Measurements from ENCODE around the gene NAV1. TPM values are rescaled to one million over a fixed set of nuclear protein-coding genes. Genes with fewer than 3 reads are reported as not detected.
"Not testable (repeated sequence)": the region's sequence is repeated elsewhere in the genome, so short reads cannot be mapped to it uniquely, and the experiment has no call there.

NAV1 gene, protein sequence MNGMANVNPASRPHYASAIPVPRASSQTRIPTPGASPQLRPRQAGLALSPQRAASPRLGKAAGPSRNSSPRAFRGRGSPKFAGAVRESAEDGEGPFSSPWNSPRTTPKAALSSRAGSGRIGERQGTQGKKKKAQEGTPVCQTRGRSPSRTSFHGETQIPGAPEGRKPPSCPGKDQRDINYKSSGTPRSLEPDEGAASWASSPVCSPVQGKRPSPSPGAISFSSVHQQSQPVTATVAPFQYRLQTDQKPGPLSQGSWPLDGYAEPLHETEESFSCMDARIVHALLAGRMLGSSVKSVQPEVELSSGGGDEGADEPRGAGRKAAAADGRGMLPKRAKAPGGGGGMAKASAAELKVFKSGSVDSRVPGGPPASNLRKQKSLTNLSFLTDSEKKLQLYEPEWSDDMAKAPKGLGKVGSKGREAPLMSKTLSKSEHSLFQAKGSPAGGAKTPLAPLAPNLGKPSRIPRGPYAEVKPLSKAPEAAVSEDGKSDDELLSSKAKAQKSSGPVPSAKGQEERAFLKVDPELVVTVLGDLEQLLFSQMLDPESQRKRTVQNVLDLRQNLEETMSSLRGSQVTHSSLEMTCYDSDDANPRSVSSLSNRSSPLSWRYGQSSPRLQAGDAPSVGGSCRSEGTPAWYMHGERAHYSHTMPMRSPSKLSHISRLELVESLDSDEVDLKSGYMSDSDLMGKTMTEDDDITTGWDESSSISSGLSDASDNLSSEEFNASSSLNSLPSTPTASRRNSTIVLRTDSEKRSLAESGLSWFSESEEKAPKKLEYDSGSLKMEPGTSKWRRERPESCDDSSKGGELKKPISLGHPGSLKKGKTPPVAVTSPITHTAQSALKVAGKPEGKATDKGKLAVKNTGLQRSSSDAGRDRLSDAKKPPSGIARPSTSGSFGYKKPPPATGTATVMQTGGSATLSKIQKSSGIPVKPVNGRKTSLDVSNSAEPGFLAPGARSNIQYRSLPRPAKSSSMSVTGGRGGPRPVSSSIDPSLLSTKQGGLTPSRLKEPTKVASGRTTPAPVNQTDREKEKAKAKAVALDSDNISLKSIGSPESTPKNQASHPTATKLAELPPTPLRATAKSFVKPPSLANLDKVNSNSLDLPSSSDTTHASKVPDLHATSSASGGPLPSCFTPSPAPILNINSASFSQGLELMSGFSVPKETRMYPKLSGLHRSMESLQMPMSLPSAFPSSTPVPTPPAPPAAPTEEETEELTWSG (N-terminal part only)
- 10 to 100 TPM; 26.0 to 84.1 (median 67.6) TPM for total RNA-seq

DNA sequence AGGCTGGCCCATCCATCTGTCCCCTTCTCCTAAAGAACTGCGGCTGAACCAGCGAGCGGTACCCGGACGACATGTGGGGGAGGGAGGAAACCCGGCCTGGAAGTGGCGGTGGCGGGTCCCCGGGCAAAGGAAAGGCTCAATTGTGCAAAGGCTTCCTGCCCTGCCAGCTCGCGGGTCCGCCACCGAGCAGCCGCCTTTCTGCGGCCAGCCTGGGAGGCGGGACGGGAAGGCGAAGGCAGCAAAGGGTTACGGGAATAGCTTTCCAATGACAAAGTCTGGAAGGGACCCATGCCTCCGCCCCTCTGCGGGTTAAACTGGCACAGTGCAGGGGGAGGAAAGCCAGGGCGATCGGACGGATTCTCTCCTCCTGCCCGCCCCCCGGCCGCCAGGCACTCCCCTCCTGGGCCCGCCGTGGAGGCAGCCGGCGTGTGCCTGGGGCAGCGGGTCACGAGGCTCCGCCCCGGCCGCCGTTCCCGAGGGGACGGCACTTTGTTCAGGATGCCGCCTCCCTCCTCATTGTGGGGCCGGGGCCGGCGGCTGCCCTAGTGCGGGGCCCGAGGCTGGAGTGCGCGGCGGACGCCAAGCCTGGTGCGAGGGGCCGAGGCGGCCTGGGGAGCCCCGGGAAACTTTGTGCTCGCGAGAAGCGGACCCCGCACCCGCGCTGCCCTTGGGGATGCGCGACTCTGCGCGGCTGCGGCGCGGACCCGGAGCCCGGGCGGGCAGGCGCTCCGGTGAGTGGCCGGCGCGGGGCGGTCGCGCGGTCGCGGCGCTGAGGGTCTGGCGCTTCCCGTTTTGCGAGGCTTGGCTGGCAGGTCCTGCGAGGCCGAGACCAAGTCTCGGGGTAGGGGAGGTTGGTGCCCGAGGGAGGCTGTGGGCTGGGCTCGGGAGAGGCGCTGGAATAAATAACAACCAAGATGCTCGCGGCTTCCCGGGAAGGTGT lies at the start of gene NAV1:
Gene NAV1, plus strand, starts transcription at position 516 of the 940 bp plus-strand sequence. CDS start 83,758 bp downstream, outside the sequence.
- ATAC-seq (ENCODE audit: low FRiP score) (peak; percentile 52), DNase-seq (ENCODE audit: low spot score) (no peak)
- TF ChIP-seq, protein P1, sequence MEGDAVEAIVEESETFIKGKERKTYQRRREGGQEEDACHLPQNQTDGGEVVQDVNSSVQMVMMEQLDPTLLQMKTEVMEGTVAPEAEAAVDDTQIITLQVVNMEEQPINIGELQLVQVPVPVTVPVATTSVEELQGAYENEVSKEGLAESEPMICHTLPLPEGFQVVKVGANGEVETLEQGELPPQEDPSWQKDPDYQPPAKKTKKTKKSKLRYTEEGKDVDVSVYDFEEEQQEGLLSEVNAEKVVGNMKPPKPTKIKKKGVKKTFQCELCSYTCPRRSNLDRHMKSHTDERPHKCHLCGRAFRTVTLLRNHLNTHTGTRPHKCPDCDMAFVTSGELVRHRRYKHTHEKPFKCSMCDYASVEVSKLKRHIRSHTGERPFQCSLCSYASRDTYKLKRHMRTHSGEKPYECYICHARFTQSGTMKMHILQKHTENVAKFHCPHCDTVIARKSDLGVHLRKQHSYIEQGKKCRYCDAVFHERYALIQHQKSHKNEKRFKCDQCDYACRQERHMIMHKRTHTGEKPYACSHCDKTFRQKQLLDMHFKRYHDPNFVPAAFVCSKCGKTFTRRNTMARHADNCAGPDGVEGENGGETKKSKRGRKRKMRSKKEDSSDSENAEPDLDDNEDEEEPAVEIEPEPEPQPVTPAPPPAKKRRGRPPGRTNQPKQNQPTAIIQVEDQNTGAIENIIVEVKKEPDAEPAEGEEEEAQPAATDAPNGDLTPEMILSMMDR (IDR thresholded peaks at IDR 0.05) = no peak

DNA sequence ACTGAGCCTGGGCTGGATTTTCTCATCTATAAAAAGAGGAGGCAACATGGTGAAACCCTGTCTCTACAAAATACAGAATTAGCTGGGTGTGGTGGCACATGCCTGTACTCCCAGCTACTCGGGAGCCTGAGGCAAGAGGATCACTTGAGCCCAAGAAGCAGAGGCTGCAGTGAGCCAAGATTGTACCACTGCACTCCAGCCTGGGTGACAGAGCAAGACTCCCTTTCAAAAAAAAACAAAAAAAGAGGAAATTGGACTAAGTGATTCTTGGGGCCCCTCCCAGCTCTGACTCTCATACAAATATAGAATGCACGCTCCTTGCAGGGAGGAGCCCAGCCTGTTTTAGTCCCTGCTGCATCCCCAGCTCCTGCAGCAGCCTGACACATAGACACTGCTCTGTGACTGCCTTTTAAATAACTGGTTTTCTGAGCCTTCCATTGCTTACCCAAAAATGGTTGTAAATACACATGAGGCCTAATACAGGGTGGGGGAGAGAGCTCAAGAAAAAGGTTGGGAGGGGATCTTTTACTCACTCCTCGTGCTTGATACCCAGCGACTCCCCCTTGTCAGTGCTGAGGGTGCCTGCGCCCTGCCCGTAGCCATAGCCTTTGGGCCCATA lies 49.2 kb upstream of the NAV1 start:
- DNase-seq (ENCODE audit: low spot score) = no peak
- no peak for ATAC-seq (ENCODE audit: low FRiP score)
- TF ChIP-seq, protein P1 (IDR thresholded peaks at IDR 0.05) = no peak

DNA sequence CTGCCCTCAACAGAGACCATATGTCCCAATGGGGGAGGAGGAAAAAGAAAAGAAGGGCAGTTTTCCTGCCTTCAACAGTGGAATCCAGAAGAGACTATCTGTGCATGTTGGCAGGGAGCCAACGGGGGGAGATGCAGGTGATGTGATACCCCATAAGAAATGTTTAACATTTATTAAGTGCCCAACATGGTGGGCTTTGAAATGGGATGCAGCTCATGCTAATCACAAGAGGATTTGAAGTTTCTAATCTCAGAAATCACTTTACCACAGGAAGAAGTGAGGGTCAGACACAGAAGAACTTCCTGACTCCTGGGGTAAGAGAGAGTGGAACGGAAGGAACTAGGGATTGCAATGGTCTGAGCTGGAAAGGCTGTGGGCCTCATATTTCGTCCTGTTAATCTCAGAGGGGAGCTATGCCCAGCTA lies 48.2 kb upstream of the NAV1 start:
- no peak for DNase-seq (ENCODE audit: low spot score)
- ATAC-seq (ENCODE audit: low FRiP score) = no peak
- TF ChIP-seq, protein P1 (IDR thresholded peaks at IDR 0.05) = no peak

DNA sequence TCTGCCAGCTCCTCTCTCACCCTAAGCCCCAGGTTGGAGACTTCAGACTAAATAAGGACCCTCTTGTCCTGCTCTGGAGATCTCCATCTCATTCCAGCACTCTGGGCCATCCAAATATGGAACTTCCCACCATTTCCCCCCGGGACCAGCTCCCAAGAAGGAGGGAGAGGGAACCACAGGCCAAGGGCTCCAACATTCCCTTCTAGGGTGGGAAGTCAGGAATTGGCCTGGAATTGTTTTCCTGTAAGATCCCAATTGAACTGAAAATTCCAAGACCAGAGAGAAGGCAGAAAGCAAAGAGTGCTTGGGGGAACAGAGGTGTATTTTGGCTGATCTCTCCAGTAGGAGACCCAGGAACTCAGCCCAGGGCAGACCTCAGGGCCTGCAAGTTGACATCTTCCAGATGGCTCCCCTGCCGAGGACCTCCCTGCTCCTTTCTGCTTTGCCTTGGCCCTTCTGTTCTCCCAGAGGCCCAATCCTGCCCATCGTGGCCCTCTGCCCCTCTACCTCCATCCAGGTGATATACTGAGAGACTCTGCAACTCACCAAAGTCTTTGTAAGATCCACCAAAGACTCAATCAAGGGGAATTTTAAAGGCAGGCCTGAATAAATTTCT lies 46.9 kb upstream of the NAV1 start:
- TF ChIP-seq, protein P1 (IDR thresholded peaks at IDR 0.05) = no peak
- DNase-seq (ENCODE audit: low spot score) (no peak), ATAC-seq (ENCODE audit: low FRiP score) (no peak)

DNA sequence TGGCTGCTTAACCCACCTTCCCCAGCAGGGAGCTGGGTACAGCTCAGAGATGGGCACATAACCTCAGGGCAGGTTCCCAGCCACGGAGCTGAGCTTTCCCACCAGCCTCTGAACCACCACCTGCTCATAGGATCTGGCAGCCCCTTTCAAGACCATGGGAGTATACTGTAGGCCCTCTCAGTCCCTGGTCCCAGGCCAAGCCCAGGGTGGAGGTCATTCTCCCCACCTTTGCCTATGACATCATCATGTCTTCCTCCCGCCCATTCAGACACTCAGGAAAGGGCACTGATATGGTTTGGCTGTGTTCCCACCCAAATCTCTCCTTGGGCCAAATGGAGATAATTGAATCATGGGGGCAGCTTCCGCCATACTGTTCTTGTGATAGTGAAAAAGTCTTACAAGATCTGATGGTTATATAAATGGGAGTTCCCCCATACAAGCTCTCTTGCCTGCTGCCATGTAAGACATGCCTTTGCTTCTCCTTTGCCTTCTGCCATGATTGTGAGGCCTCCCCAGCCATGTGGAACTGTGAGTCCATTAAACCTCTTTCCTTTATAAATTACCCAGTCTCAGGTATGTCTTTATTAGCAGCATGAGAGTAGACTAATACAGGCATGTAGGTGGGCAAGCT lies 45.8 kb upstream of the NAV1 start:
- not testable (repeated sequence) for ATAC-seq (ENCODE audit: low FRiP score); DNase-seq (ENCODE audit: low spot score)

All from omental fat pad (tissue), 4 donors.